Activated CD8-positive, alpha-beta memory T cell treated with anti-CD3 and anti-CD28 coated beads for 4 hours (primary cell): ENCODE measurements around the gene CCDC188.
"Not testable (repeated sequence)": the region's sequence is repeated elsewhere in the genome, so short reads cannot be mapped to it uniquely, and the experiment has no call there.

Source experiments
- DNase-seq, 2 donors: peaks; one replicate each; pipeline ENCODE4 v3.0.0-alpha.2; 2020; ENCODE audit warnings: low read depth in 2 of 2

The CCDC188 gene

DNA sequence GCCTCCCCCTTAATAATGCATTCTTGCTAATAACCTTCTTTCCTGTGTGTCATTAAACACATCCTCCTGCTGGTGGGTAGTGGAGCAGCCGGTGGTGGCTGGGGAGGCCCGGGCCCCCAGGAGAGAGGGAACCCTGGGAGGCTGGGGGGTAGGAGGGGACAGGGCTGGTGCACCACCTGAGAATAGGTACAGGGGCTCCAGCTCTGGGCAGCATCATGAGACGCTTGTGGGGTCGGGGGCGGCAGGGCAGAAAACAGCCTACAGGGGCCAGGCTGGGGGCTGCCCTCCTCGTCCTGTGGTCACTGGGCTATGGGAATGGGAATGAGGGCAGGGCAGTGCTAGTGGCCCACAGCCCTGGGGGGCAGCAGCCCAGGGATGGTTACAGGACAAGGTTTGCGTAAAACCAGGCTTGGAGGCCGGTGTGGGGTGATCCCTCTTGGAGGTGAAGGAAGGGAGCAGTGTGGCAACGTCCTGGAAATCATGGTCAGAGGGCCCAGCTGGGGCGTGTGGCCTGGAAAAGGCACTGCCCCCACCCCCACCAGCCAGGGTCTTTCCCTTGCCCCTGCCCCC lies 18.5 kb upstream of the CCDC188 start:
- no peak for DNase-seq

GRCh38 chr22:20167643-20168322 lies 16.9 kb upstream of the CCDC188 start:
- DNase-seq, result no peak

GRCh38 chr22:20166703-20167102 lies 15.8 kb upstream of the CCDC188 start:
- DNase-seq, result no peak

- DNase-seq, result no peak
These were observed 15.1 kb upstream of the CCDC188 start for GRCh38 chr22:20165913-20166312.

- DNase-seq, result no peak
These were observed 14.6 kb upstream of the CCDC188 start for GRCh38 chr22:20165421-20165820.

DNA sequence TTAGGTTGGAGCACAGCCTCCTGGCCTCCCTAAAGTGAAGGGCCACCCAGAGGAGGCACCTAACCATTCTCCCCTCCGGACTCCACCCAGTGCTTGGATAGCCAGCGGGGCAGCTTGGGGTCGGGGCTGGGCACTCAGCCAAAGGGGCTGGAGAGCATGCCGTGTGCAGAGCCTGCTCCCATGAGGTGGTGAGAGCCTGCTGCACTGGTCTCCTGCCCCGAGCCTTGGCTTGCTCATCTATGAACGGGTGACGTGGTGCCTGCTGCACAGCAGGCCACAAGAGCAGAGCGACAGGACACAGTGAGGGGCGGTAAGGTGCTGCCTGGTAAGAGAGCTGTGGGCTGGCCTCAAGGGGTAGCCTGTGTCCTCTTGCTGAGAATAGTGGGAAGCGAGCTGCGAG lies 14.0 kb upstream of the CCDC188 start:
- DNase-seq, result no peak

DNA sequence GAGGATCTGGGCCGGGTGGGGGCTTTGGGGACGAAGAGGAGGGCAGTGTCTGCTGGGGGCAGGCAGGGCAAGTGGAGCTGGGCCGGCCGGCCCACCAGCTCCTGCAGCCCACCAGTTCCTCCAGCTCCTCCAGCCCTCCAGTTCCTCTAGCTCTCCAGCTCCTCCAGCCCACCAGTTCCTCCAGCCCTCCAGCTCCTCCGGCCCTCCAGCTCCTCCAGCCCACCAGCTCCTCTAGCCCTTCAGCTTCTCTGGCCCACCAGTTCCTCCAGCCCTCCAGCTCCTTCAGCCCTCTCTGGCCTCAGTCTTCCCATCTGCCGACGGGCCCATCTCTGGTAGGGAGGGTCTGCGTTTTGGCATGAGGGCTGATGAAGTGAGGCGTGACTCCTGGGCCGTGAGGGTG lies 9.2 kb upstream of the CCDC188 start:
- DNase-seq, result no peak

DNA sequence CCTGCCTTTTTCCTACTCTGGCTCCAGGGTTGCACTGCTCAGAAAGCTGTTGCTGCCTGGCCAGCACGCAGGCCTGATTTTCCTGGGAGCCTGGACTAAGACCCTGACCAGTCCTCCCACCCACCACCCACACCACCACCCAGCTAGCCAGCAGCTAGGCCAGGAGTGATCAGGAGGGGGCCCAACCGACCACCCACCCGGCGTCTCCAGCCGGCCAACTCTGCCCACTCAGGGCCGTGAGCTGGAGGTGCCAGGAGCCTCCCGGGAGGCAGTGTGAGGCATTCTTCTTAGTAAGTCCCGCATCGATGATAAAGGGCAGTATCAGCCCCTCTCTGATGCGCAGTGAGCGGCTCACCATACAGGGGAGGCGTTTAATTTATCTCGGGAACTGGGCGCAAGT lies 8.7 kb upstream of the CCDC188 start:
- DNase-seq, result not testable (repeated sequence)

- DNase-seq, result no peak
These were observed 8.2 kb upstream of the CCDC188 start for GRCh38 chr22:20159076-20159475.

GRCh38 chr22:20158391-20159036 lies 7.7 kb upstream of the CCDC188 start:
- no peak for DNase-seq

- DNase-seq, result no peak
These were observed 6.8 kb upstream of the CCDC188 start for GRCh38 chr22:20157430-20158183.

GRCh38 chr22:20156611-20157429 lies 6.0 kb upstream of the CCDC188 start:
- DNase-seq, result peak; percentile 71 to 78

DNA sequence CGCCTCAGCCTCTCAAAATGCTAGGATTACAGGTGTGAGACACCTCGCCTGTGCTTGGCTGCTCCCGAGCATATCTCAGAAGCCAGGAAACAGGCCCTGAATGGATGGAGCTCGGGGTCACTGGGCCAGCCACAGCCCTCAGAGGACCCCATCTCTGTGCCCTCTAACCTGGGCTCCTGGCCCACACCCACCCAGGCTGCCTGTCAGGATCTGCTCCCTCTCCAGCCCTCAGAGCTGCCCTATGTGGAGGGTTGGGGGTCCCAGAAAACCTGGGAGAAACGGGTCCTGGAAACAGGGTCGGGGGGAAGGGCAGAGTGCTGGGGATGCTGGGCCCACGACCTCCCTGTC lies 5.2 kb upstream of the CCDC188 start:
- no peak for DNase-seq

DNA sequence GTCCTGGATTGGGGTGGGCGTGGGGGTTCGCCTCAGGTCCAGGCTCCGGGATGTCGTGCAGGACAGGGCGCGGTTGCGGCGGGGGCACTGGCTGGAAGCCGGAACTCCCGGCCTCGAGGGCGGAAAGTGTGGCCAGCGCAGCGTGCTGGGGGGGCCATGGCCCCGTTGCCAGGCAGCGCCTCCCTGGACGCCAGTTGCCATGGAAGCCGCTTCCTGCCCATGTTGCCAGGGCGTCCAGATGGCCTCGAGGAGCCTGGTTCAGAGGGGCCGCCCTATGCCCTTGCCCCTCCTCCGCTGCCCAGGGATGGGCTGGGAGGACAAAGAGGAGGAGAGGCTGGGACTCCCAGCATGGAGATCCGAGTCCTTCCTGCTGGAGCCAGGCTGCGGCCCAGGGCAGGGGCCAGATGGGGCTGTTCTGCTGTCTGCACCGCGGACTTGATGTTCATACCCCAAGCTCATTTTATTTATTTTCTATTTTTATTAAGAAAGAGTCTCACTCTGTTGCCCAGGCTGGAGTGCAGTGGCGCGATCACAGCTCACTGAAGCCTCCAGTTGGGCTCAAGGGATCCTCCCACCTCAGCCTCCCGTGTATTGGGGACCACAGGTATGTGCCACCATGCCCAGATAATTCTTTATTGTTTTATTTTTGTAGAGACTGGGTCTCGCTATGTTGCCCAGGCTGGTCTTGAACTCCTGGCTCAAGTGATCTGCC lies 4.6 kb upstream of the CCDC188 start:
- no peak for DNase-seq

DNA sequence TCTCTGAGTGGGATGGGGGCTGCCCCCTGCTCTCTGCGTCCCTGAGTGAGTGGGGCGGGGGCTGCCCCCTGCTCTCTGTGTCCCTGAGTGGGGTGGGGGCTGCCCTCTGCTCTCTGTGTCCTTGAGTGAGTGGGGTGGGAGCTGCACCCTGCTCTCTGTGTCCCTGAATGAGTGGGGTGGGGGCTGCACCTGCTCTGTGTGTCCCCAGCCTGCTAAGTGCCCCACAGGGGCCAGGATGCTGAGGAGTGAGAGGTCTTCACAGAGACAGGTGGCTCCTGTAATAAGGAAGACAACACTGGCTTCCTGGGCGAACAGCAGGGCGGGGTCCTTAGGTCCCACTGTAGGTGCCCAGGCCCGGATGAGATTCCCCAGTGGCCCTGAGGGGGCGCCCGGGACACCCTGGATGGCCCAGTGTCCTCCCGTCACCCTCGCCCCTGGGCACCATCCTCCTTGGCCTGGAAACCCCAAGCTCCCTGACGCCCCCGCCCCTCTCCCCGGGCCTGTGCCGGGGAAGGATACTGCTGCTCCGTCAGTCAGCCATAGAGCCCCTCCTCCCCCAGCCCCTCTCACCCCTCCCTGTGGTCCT lies 3.8 kb upstream of the CCDC188 start:
- DNase-seq, result no peak

GRCh38 chr22:20153945-20154344 lies 3.1 kb upstream of the CCDC188 start:
- DNase-seq, result no peak

DNA sequence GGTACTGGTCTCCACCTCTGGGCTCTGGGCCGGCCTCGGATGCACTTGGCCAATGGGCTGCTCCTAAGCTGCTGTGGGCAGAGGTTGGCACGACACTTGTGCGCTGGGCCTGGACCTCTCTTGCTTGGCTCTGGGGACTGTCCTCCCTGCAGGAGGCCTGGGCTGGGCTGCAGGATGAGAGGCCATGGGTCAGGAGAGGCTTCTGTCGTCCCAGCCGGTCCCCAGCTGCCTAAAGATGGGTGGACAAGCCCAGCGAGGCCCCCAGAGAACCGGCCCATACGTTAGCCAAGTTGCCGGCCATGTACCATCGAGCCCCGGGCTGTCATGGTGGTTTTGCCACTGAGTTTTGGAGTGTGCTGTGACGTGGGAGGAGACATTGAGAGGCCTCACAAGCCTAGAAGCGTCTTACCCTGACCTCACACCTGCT lies 1.6 kb upstream of the CCDC188 start:
- DNase-seq, result no peak

- DNase-seq, result no peak
These were observed 377 bp upstream of the CCDC188 start for GRCh38 chr22:20151276-20151588.

DNA sequence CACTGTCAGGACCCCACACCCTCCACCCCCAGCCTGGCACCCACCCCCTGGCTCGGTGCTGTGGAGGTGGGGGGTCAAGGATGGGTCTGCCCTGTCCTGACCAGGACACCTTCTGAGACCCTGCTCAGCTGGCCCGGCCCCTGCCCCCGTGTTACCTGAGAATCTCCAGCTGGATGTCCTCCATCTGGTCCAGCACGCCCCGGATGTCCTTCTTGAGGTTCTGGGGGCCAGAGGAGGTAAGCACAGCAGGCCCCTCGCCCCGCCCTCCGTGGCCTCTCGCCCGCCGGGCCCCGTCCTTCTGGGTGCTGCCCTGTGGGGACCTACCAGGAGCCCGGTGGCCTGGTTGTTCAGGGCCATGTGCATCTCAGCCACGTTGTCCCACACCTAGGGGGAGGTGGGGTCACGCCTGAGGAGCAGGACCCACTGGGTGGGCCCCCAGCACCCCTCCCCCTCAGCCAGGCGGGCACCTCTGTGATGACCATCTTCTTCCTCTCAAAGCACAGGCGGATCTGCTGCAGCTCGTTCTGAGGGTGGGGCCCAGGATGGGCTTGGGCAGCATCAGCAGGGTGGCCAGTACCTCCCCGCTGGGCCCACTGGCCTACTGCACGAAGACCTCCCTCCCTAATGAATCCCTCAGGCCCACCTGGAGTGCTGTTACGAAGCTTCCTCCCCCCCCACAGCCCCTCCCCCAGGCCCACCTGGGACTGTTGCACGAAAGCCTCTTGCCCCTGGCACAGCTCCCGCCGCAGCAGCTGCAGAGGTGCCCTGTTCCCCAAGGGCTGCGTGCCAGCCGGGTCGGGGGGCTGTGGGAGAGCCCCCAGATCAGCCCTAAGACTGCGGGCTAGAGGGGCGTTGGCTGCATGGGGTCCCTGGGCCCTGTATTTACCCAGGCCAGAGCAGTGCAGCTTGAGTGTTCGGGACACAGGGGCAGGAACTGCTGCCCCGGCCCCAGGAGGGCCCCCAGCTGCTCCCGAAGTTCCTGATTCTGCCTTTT lies 1.3 kb downstream of the CCDC188 start:
- no peak for DNase-seq

DNA sequence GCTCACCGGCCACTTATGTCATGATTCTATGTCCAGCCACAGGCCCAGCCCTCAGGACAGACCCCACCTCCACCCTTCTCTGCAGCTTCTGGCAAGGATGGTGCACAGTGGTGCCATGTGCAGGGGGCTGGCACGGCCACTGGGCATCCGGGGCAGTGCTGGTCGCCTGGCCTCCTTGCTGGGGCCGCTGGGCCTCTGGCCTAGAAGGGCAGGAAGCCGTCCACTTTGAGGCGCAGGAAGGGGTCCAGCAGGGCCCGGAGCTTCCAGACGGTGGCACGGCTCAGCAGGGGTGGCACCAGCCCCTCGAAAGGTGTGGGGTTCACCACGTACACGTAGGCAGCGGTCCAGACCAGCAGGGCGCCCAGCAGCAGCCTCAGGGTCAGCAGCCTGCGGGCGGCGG lies 2.4 kb downstream of the CCDC188 start:
- no peak for DNase-seq
